SU-DHL-6 (cell line): ENCODE measurements around the gene ZNF292.

Experiments used
- EZH2phosphoT487 ChIP-seq: fragments of 200-600 bp; sonication (generic), shearing (Covaris generic); conservative IDR thresholded peaks from 2 replicates; pipeline ENCODE4 v1.6.1; 2018; ENCODE audit warnings: mild to moderate bottlenecking, antibody characterized with exemption, low read length, moderate library complexity, mixed read lengths
- TF ChIP-seq, protein P1 (sequence below): fragments of 200-600 bp; sonication (generic); IDR thresholded peaks from one replicate; pipeline ENCODE4 v1.5.1; 2017; ENCODE audit warnings: antibody characterized with exemption, mild to moderate bottlenecking, low read length, moderate library complexity; ENCODE audit not compliant: insufficient read depth, poor library complexity, severe bottlenecking

DNA sequence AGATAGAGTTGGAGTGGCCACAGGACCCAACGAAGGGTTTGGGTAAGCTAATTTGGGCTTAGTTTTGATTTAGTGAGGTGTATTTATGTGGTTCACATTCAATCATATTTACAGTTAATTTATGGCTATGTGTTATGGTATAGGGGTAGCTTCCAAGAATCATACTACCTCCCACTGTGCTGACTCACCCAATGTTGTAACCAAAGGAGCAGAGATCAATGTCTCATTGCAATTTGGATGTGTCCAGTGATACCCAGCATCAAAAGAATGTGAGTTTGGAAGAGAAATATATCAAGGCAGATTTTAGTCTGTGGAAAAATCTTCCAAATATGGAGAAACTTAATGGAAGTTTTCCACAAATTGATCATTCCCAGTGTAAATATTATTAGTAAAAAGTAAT, 141.8 kb downstream of the ZNF292 start:
- TF ChIP-seq, protein P1, sequence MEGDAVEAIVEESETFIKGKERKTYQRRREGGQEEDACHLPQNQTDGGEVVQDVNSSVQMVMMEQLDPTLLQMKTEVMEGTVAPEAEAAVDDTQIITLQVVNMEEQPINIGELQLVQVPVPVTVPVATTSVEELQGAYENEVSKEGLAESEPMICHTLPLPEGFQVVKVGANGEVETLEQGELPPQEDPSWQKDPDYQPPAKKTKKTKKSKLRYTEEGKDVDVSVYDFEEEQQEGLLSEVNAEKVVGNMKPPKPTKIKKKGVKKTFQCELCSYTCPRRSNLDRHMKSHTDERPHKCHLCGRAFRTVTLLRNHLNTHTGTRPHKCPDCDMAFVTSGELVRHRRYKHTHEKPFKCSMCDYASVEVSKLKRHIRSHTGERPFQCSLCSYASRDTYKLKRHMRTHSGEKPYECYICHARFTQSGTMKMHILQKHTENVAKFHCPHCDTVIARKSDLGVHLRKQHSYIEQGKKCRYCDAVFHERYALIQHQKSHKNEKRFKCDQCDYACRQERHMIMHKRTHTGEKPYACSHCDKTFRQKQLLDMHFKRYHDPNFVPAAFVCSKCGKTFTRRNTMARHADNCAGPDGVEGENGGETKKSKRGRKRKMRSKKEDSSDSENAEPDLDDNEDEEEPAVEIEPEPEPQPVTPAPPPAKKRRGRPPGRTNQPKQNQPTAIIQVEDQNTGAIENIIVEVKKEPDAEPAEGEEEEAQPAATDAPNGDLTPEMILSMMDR, result no peak
- no peak for TF ChIP-seq EZH2phosphoT487
